ENCODE results near the gene CEACAM1. TPM values are rescaled to one million over a fixed set of nuclear protein-coding genes. Genes with fewer than 3 reads are reported as not detected.
"Not testable (repeated sequence)": the region's sequence is repeated elsewhere in the genome, so short reads cannot be mapped to it uniquely, and the experiment has no call there.

CEACAM1 gene
- total RNA-seq, 1 donor from 2014 or later: 1.6 TPM

DNA sequence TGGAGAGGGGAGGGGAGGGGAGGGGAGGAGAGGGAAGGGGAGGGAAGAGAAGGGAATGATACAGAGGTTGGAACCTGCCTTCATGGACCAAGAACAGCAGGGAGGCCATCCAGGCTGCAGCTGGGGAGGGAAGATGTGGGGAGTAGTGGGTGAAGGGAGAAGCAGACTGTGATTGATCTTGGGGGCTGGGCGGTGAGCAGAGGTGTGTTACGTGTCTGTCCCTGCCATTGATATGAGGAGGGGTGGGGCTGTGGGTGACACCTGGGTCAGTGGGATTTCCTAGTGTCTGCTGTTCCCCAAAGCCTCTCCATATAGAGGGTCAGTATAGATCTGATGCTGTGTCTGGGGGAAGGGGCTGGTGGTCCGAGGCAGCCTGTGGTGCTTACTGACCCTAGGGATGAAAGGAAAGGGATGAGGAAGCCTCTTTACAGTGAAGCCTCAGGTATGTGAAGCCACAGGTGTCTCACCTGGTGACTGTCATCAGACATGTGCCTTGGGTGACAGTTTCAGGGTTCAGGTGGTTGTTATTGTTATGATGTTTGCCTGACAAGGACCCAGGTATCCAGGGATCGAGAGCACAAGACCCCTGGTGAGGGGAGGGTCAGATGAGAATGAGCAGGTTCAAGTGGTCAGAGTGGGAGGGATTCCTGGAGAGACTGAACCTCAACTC lies 18.7 kb upstream of the CEACAM1 start:
- H3K4me3 ChIP-seq (ENCODE audit: low read depth, low read length): no peak overlapping the region
- DNase-seq (ENCODE audit: low read depth): no peak
- no peaks in the 10 kb centered on the region for H3K36me3 ChIP-seq (ENCODE audit: control insufficient read depth, insufficient read depth, low read length)
- H3K27me3 ChIP-seq (ENCODE audit: control insufficient read depth, insufficient read depth, low read length): no peaks in the 10 kb centered on the region
- peak; percentile 73 for FAIRE-seq
- TF ChIP-seq, protein P1, sequence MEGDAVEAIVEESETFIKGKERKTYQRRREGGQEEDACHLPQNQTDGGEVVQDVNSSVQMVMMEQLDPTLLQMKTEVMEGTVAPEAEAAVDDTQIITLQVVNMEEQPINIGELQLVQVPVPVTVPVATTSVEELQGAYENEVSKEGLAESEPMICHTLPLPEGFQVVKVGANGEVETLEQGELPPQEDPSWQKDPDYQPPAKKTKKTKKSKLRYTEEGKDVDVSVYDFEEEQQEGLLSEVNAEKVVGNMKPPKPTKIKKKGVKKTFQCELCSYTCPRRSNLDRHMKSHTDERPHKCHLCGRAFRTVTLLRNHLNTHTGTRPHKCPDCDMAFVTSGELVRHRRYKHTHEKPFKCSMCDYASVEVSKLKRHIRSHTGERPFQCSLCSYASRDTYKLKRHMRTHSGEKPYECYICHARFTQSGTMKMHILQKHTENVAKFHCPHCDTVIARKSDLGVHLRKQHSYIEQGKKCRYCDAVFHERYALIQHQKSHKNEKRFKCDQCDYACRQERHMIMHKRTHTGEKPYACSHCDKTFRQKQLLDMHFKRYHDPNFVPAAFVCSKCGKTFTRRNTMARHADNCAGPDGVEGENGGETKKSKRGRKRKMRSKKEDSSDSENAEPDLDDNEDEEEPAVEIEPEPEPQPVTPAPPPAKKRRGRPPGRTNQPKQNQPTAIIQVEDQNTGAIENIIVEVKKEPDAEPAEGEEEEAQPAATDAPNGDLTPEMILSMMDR (IDR thresholded peaks at IDR 0.05; ENCODE audit: insufficient read depth, low read length, severe bottlenecking): no peak

DNA sequence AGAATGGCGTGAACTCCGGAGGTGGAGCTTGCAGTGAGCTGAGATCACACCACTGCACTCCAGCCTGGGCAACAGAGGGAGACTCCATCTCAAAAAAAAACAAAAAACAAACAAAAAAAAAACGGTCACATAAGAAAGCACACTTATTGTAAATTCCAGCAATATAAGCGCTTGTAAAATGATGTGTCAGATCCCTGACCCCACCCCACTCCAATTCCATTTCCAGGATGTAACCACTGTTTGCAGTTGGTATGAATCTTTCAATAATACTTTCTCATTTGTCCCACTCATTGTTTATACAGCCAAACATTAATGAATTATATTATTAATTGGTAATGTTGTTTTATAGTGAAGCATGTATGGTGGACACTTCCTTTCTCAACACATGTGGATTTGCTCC lies 15.9 kb upstream of the CEACAM1 start:
- H3K36me3 ChIP-seq (ENCODE audit: control insufficient read depth, insufficient read depth, low read length): no peaks in the 10 kb centered on the region
- H3K4me3 ChIP-seq (ENCODE audit: low read depth, low read length): no peak overlapping the region
- DNase-seq (ENCODE audit: low read depth) (no peak), FAIRE-seq (no peak)
- no peaks in the 10 kb centered on the region for H3K27me3 ChIP-seq (ENCODE audit: control insufficient read depth, insufficient read depth, low read length)
- TF ChIP-seq, protein P1 (IDR thresholded peaks at IDR 0.05; ENCODE audit: insufficient read depth, low read length, severe bottlenecking): no peak

DNA sequence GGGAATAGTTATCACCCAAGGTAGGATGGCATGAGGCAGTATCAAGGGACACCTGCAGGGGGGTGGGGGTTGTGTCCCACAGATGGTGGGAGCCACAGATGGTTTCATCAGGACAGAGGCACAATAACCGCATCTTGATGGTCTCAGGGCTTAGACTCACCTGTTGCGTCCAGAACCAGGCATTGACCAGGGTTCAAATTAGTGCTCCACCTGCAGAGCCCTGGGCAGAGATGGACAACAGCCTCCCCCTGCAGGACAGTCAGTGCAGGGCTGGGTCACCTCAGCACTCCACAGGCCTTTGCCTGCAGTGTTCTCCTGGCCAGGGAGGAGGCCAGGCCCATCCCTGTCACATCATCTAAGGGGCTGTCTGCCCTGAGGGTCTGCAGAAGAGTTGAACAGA lies 14.5 kb upstream of the CEACAM1 start:
- TF ChIP-seq, protein P1 (IDR thresholded peaks at IDR 0.05; ENCODE audit: insufficient read depth, low read length, severe bottlenecking): peak; percentile 8
- DNase-seq (ENCODE audit: low read depth) (no peak), FAIRE-seq (peak; percentile 47)
- H3K36me3 ChIP-seq (ENCODE audit: control insufficient read depth, insufficient read depth, low read length): no peaks in the 10 kb centered on the region
- H3K27me3 ChIP-seq (ENCODE audit: control insufficient read depth, insufficient read depth, low read length): no peaks in the 10 kb centered on the region
- H3K4me3 ChIP-seq (ENCODE audit: low read depth, low read length): no peak overlapping the region

DNA sequence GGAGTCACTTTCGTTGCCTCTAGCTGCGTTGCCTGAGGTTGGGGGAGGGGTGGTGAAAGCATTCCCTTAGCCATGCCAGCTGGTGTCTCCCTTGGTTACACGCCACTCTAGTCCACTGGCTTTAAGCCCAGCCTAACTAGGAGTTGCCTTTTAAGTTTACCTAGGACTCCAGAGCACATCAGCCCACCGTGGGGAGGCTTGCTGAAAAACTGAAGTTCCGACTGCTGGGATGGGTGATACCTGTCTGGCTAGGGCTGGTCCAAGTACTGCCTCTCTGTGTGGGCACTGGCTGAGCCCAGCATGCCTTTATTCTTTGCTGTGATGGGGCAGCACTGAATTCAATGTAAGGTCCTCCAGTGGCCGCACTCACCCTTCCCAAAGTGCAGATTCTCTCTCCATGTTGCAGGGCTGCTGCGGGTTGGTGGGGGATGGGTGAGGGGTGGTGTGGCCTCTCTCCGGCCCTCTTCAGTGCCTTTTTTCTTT lies 11.8 kb upstream of the CEACAM1 start:
- no peak for FAIRE-seq
- no peak for DNase-seq (ENCODE audit: low read depth)
- Histone ChIP-seq H3K27me3 (ENCODE audit: control insufficient read depth, insufficient read depth, low read length) (no peaks in the 10 kb centered on the region), H3K4me3 (ENCODE audit: low read depth, low read length) (no peak overlapping the region), H3K36me3 (ENCODE audit: control insufficient read depth, insufficient read depth, low read length) (no peaks in the 10 kb centered on the region)
- TF ChIP-seq, protein P1 (IDR thresholded peaks at IDR 0.05; ENCODE audit: insufficient read depth, low read length, severe bottlenecking): no peak

DNA sequence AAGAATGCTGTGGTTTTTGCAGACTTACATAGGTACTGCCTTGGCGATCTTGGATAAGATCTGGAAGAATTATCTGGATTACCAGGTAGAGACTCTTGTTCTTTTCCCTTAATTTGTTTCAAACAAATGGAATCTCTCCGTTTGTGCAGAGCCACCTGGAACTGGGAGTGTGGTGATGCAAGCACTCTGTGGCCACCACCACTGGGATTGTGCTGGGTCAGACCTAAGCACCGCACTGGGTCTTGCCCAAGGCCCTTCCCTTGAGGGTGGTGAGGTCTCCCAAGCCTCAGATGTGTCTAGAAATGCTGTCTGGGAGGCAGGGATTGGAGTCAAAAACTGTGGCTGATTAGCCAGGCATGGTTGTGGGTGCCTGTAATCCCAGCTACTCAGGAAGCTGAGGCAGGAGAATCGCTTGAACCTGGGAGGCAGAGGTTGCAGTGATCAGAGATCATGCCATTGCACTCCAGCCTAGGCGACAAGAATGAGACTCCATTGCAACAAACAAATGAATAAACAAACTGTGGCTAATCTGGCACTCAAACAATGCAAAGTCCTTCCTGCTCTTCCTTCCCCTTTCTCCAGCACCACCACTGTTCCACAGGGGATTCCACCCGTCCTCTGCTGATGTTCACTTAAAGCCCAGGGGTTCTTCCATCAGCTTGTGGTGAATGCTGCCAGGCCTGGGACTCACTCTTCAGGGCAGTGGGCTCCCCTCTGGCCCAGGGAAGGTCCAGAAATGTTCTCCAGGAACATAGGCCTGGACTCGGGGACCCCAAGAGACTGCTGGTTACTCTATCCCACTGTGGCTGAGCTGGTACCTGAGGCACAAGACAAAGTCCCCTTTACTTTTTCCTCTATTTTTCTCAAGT lies 10.8 kb upstream of the CEACAM1 start:
- no peak for FAIRE-seq

DNA sequence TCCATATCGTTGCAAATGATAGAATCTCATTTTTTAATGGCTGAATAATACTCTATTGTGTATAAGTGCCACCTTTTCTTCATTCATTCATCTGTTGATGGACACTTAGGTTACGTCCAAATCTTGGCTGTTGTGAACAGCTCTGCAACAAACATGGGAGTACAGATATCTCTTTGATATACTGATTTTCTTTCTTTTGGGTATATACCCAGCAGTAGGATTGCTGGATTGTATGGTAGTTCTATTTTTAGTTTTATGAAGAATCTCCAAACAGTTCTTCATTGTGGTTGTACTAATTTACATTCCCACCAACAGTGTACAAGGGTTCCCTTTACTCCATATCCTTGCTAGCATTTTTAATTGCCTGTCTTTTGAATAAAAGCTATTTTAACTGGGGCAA lies 7.0 kb upstream of the CEACAM1 start:
- not testable (repeated sequence) for FAIRE-seq; DNase-seq (ENCODE audit: low read depth); H3K36me3 ChIP-seq (ENCODE audit: control insufficient read depth, insufficient read depth, low read length); H3K27me3 ChIP-seq (ENCODE audit: control insufficient read depth, insufficient read depth, low read length); H3K4me3 ChIP-seq (ENCODE audit: low read depth, low read length)

More for the DNA sequence above, 10.8 kb upstream of the CEACAM1 start:
- DNase-seq (ENCODE audit: low read depth): no peak
- TF ChIP-seq, protein P1 (IDR thresholded peaks at IDR 0.05; ENCODE audit: insufficient read depth, low read length, severe bottlenecking): no peak
- no peaks in the 10 kb centered on the region for H3K27me3 ChIP-seq (ENCODE audit: control insufficient read depth, insufficient read depth, low read length)
- no peak overlapping the region for H3K4me3 ChIP-seq (ENCODE audit: low read depth, low read length)
- no peaks in the 10 kb centered on the region for H3K36me3 ChIP-seq (ENCODE audit: control insufficient read depth, insufficient read depth, low read length)
